HG02852 (cell line): ENCODE results near the gene BRPF1.

ENCODE experiments used
- ATAC-seq: cut with Tn5 transposase; IDR thresholded peaks from one replicate; pipeline ENCODE4 v1.9.1; 2021; ENCODE audit warnings: mild to moderate bottlenecking, moderate library complexity; ENCODE audit not compliant: unreplicated experiment

BRPF1 gene

GRCh38 chr3:9786825-9787669 lies 55.5 kb downstream of the BRPF1 start:
- no peak for ATAC-seq

GRCh38 chr3:9787714-9788113 lies 56.2 kb downstream of the BRPF1 start:
- ATAC-seq = no peak

GRCh38 chr3:9791127-9791526 lies 59.6 kb downstream of the BRPF1 start:
- ATAC-seq = no peak

- ATAC-seq = no peak
Measured at GRCh38 chr3:9791790-9792404, 60.4 kb downstream of the BRPF1 start.

GRCh38 chr3:9792405-9793160 lies 61.0 kb downstream of the BRPF1 start, which contains the start of the genes ARPC4 and TADA3:
Gene ARPC4 (plus strand): TSS chr3:9793082. CDS start chr3:9793122, 40 bp downstream.
Gene TADA3 (minus strand): TSS chr3:9792473. CDS start chr3:9791466, 1,007 bp downstream.
- peak; percentile 79 for ATAC-seq

GRCh38 chr3:9793161-9793781 lies 61.7 kb downstream of the BRPF1 start:
- ATAC-seq = peak; percentile 9

GRCh38 chr3:9794400-9794799 lies 62.9 kb downstream of the BRPF1 start:
- ATAC-seq = no peak

- ATAC-seq = no peak
Measured at GRCh38 chr3:9795207-9795606, 63.7 kb downstream of the BRPF1 start.

GRCh38 chr3:9797196-9797945 lies 65.8 kb downstream of the BRPF1 start:
- no peak for ATAC-seq
